Fibroblast of mammary gland (primary cell): Measurements from ENCODE around the gene EDN2.

Experiments
- DNase-seq: peaks from one replicate; pipeline ENCODE4 v3.0.0-alpha.2; 2010; ENCODE audit warnings: low read depth
- H3K4me3 ChIP-seq: 2 replicates; pipeline ENCODE4 v1.5.1; 2011; ENCODE audit warnings: low read depth, mild to moderate bottlenecking, low read length, moderate library complexity; ENCODE audit not compliant: control insufficient read depth
- TF ChIP-seq, protein P1 (sequence below): conservative IDR thresholded peaks from 2 replicates; pipeline ENCODE4 v1.5.1; 2011; ENCODE audit warnings: low read depth, low read length, inconsistent platforms; ENCODE audit not compliant: control insufficient read depth, insufficient read depth

Gene EDN2

DNA sequence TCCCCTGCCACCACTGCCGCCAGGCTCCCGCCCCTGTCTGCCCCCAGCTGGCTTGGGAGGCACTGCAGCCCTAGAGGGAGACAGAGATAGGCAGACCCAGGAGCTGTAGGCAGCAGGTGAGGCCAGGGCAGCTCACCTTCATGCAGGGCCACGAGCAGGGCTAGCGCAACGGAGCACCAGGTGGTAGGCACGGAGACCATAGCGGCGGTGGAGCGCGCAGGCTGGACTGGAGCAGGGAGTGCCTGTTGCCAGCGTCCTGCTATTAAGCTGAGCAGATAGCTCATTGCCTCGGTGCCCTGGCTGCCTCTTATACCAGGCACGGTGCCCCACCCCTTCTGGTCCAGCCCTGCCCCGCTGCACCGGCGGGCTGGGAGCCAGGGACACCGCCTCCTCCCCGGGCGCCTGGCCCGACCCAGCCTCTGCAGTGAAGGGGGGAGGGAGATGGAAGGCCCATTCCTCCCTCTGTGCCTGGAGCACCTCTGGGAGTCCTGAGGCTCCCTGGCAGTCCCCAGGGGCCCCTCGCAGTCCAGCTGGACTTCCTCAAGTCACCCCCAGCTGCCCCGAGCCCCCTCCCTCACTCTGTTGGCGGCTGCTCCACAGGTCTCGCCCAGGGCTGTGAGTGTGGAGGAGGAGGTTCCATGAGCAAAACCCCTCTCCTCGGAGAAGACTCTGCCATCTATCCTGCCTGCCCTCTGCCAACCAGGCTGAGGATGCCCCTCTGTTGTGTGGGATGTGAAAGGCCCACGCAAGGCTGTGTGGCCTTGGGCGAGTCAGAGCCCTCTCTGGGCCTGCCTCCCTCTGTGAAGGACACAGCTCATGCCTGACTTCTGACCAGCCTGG is at the start of gene EDN2:
Gene EDN2, minus strand, starts transcription at position 282 of the 840 bp plus-strand sequence. Its CDS starts 82 bp downstream, at position 200.
- DNase-seq, result no peak
- TF ChIP-seq, protein P1, sequence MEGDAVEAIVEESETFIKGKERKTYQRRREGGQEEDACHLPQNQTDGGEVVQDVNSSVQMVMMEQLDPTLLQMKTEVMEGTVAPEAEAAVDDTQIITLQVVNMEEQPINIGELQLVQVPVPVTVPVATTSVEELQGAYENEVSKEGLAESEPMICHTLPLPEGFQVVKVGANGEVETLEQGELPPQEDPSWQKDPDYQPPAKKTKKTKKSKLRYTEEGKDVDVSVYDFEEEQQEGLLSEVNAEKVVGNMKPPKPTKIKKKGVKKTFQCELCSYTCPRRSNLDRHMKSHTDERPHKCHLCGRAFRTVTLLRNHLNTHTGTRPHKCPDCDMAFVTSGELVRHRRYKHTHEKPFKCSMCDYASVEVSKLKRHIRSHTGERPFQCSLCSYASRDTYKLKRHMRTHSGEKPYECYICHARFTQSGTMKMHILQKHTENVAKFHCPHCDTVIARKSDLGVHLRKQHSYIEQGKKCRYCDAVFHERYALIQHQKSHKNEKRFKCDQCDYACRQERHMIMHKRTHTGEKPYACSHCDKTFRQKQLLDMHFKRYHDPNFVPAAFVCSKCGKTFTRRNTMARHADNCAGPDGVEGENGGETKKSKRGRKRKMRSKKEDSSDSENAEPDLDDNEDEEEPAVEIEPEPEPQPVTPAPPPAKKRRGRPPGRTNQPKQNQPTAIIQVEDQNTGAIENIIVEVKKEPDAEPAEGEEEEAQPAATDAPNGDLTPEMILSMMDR, result no peak
- no peak within 1 kb of the TSS for H3K4me3 ChIP-seq

DNA sequence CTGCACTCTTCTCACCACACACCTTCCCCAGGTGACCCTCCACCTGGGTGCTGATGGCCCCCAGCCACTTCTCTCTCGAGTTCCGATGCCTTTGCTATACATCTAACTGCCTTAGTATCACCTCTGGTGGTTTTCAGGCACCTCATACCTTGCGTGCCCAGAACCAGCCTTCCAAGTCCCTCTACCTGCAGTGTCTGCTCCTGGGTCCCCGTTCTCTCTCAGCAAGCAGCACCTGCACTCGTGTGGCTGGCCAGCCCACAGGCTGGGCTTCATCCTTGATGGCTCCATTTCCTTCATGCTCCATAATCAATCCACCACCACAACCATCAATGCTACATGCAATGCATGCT is 49.2 kb upstream of the EDN2 start:
- no peak overlapping the region for H3K4me3 ChIP-seq
- TF ChIP-seq, protein P1, result no peak
- no peak for DNase-seq

DNA sequence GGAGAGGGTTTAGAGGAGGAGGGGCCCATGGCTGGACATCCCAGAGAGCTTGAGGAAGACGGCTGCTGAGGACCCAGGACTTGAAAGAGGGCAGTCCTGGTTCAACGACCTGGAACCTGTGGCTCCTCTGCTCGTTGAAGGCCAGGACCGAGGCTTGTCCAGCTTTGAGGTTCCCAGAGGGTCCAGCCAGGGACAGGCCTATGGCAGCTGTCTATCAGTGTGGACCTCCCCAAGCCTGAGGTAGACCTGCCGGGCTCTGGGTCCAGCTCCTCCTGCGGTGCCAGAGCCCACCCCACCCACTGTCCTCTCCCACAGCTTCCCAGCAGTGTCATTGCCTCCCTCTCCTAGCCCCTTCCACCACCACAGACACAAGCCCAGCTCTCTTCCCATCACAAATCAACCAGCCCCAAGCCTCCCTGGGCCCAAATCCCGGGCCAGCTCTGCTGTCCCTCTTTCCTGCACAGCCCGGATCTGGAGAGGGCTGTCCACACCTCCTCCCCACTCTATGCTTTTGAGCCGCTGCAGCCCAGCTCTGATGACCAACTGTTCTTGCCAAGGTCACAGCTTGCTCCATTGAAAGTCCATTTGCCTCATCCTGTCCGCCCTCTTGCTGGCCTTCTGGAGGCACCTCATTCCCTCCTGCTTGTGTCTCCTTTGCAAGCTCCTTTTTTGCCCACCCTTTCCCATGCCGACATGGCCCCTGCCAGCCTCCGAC is 48.7 kb upstream of the EDN2 start:
- TF ChIP-seq, protein P1, result no peak
- DNase-seq, result no peak
- H3K4me3 ChIP-seq, result no peak overlapping the region

DNA sequence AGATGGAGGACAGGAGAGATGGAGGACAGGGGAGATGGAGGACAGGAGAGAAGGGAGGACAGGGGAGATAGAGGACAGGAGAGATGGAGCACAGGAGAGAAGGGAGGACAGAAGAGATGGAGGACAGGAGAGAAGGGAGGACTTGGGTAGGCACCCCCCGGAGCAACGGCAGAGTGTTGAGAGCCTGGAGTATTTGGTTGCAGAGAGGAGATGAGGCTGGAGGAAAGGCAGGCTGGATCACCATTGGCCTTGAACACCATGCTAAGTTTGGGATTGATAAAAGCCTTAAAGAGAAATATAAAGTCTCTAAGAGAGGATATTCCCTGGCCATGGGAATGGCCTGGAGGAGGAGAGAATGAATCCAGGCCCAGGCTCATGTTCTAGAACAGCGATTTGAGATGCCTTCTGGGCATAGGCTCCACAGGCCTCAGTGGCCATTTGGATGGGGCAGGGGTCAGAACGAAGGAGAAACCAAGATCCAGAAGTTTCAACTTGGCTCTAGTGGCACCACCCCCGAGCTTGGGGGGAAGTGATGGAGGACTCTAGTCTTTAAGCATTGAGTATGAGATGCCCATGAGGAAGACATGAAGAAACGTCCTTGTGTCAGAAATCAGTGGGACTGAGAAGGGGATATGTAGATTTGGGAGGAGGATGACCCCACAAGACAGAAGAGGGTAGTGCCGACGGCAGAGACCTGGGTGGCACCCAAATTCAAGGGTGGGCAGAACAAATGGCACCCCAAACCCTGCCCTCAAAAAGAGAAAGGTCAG is 47.9 kb upstream of the EDN2 start:
- DNase-seq, result no peak
- no peak overlapping the region for H3K4me3 ChIP-seq
- TF ChIP-seq, protein P1, result no peak

DNA sequence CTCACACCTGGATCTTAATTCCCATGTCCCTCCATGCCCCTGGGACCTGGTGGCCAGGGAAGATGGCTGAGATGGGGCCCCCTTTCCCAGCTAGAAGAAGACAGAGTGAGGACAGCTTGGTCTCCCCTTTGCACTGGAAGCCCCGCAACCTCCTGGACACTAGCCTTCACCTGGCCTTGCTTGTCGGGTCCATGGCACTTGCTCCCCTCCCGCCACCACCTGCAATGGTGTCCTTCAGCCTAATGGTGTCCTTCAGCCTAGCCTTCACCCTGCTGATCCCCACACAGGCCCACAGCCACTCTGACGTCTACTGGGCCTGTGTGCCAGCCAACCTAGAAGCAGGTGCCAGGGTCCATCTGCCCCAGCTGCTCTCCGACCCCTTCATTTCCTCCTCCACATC is 45.9 kb upstream of the EDN2 start:
- TF ChIP-seq, protein P1, result no peak
- H3K4me3 ChIP-seq, result no peak overlapping the region
- DNase-seq, result no peak

DNA sequence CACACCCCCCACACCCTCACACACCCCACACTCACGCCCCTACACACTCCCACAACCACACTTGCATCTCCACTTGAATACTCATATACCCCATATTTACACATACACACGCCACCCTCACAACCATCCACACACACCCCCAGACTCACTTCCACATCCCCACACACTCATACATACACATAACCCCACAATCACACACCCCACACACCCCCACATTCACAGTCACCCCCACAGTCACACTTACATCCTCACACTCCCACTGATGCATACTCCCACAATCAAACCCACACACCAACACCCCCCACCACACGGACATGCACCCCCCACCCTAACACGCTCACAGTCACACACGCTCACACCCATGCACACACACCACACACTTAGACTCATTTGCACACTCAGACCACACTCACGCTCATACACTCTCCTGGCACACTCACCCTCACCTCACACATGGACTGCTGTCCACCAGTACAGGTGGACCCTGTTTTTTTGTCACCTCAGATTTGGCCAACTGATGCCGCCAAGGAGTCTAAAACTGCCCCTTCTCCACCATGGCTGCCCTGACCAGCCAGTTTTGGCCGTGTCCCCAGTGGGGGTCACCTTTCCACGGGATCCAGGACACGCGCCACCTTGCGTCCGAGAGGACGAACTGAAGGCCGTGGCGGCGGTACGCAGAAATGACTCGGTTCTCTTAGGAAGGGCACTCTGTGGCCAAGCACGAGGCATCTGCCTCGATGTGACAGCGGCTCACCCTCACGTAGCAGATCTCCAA is 45.3 kb upstream of the EDN2 start:
- no peak for DNase-seq
- H3K4me3 ChIP-seq, result no peak overlapping the region
- TF ChIP-seq, protein P1, result no peak
